Trophoblast cell (in vitro differentiated cells and primary cell): ENCODE results near the gene CACNA2D2.

Source experiments
- DNase-seq, 2 donors: peaks; one replicate each; pipeline ENCODE4 v3.0.0-alpha.2; 2016
- H2AFZ ChIP-seq: 2 replicates; pipeline ENCODE4 v1.6.1; 2013; ENCODE audit warnings: low read length, moderate library complexity, mild to moderate bottlenecking; ENCODE audit not compliant: insufficient read depth, poor library complexity
- H2AK5ac ChIP-seq: 2 replicates; pipeline ENCODE4 v1.6.1; 2013; ENCODE audit warnings: mild to moderate bottlenecking, low read length
- H2BK120ac ChIP-seq: 2 replicates; pipeline ENCODE4 v1.6.1; 2013; ENCODE audit warnings: low read length, mild to moderate bottlenecking, moderate library complexity; ENCODE audit not compliant: insufficient read depth, poor library complexity
- H2BK12ac ChIP-seq: 2 replicates; pipeline ENCODE4 v1.6.1; 2013; ENCODE audit warnings: mild to moderate bottlenecking, low read length, moderate library complexity
- H2BK5ac ChIP-seq: 2 replicates; pipeline ENCODE4 v1.6.1; 2013; ENCODE audit warnings: low read length, low read depth, moderate library complexity, mild to moderate bottlenecking; ENCODE audit not compliant: poor library complexity
- H3K14ac ChIP-seq: 2 replicates; pipeline ENCODE4 v1.6.1; 2013; ENCODE audit warnings: mild to moderate bottlenecking, low read length
- H3K18ac ChIP-seq: 2 replicates; pipeline ENCODE4 v1.6.1; 2013; ENCODE audit warnings: mild to moderate bottlenecking, low read length
- H3K23ac ChIP-seq: 2 replicates; pipeline ENCODE4 v1.6.1; 2013; ENCODE audit warnings: low read length
- H3K27ac ChIP-seq: 2 replicates; pipeline ENCODE4 v1.5.1; 2013; ENCODE audit warnings: low read depth, mild to moderate bottlenecking, inconsistent platforms, low read length, moderate library complexity
- H3K27me3 ChIP-seq: 2 replicates; pipeline ENCODE4 v1.6.1; 2013; ENCODE audit warnings: inconsistent platforms, mild to moderate bottlenecking, low read length, moderate library complexity; ENCODE audit not compliant: insufficient read depth
- H3K36me3 ChIP-seq, 2 experiments: 1 replicate in 1 of 2; 2 replicates in 1 of 2; pipeline ENCODE4 v1.6.1; 2013; ENCODE audit warnings: low read length in 2 of 2, mild to moderate bottlenecking in 2 of 2, moderate library complexity in 1 of 2; ENCODE audit not compliant: insufficient read depth in 2 of 2, control insufficient read depth in 1 of 2
- H3K4ac ChIP-seq: 2 replicates; pipeline ENCODE4 v1.6.1; 2013; ENCODE audit warnings: low read depth, mild to moderate bottlenecking, low read length, moderate library complexity
- H3K4me1 ChIP-seq, 2 experiments: 1 replicate in 1 of 2; 2 replicates in 1 of 2; pipeline ENCODE4 v1.6.1; 2013; ENCODE audit warnings: low read length in 2 of 2, mild to moderate bottlenecking in 2 of 2, moderate library complexity in 1 of 2; ENCODE audit not compliant: insufficient read depth in 2 of 2, control insufficient read depth in 1 of 2
- H3K4me2 ChIP-seq: 2 replicates; pipeline ENCODE4 v1.6.1; 2013; ENCODE audit warnings: inconsistent platforms, mild to moderate bottlenecking, low read length, moderate library complexity
- H3K4me3 ChIP-seq: 2 replicates; pipeline ENCODE4 v1.5.1; 2013; ENCODE audit warnings: mild to moderate bottlenecking, low read depth, low read length, inconsistent platforms
- H3K79me1 ChIP-seq: one replicate; pipeline ENCODE4 v1.6.1; 2013; ENCODE audit warnings: low read length
- H3K79me2 ChIP-seq: 2 replicates; pipeline ENCODE4 v1.6.1; 2013; ENCODE audit warnings: low read length, mild to moderate bottlenecking; ENCODE audit not compliant: control insufficient read depth, insufficient read depth, poor library complexity
- H3K9ac ChIP-seq: 2 replicates; pipeline ENCODE4 v1.6.1; 2013; ENCODE audit warnings: mild to moderate bottlenecking, low read length
- H3K9me3 ChIP-seq: 2 replicates; pipeline ENCODE4 v1.6.1; 2013; ENCODE audit warnings: low read depth, mild to moderate bottlenecking, control low read depth, inconsistent platforms, low read length; ENCODE audit not compliant: insufficient read depth
- H4K12ac ChIP-seq: 2 replicates; pipeline ENCODE4 v1.6.1; 2013; ENCODE audit warnings: low read depth, mild to moderate bottlenecking, low read length, moderate library complexity
- H4K8ac ChIP-seq: 2 replicates; pipeline ENCODE4 v1.6.1; 2013; ENCODE audit warnings: low read depth, mild to moderate bottlenecking, low read length, moderate library complexity
- H4K91ac ChIP-seq: one replicate; pipeline ENCODE4 v1.6.1; 2013; ENCODE audit warnings: low read depth, mild to moderate bottlenecking, low read length, moderate library complexity
- WGBS: extraction: QIAGEN DNeasy Blood & Tissue Kit; methylation state at CpG from one replicate; pipeline ENCODE4 v1.1.7; 2013; ENCODE audit warnings: missing lambda C conversion rate; ENCODE audit not compliant: insufficient read length, insufficient coverage; ENCODE audit errors: extremely low coverage; 5-methylcytosine and 5-hydroxymethylcytosine counted together

CACNA2D2 gene

DNA sequence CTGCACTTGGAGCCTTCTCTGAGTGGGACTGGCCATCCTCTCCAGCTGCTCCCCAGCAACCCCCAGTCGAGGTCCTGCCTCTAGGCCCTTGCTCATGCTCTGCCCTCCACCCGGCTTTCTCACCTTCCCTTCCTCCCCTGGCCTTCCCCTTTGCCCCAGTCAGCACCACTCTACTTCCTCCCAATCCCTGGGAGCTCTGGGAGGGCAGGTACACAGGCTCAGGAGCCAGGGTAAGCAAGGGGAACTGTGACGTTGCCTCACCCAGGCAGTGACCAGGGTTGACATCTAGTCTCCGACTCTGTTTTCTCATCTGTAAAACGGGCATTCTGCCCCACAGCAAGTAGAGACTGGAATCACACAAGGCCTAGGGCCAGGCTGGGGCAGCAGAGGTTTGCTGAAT is 77.5 kb downstream of the CACNA2D2 start:
- Histone ChIP-seq H3K18ac (no peak overlapping the region), H3K9ac (no peak overlapping the region), H3K79me2 (no peaks in the 10 kb centered on the region), H3K4ac (no peak overlapping the region), H2BK12ac (no peak overlapping the region), H3K27ac (no peak overlapping the region), H4K8ac (no peak overlapping the region), H3K14ac (no peak overlapping the region), H2BK5ac (no peak overlapping the region), H3K27me3 (no peaks in the 10 kb centered on the region), H3K79me1 (no peaks in the 10 kb centered on the region), H2AK5ac (no peak overlapping the region), H3K4me3 (no peak overlapping the region), H2AFZ (no peak overlapping the region), H4K91ac (no peak overlapping the region), H3K4me1 (no peaks in the 10 kb centered on the region), H3K36me3 (no peaks in the 10 kb centered on the region), H3K23ac (no peak overlapping the region), H3K9me3 (no peaks in the 10 kb centered on the region), H3K4me2 (no peak overlapping the region), H2BK120ac (no peak overlapping the region), H4K12ac (no peak overlapping the region)
- no peak for DNase-seq
- no CpG with 5 or more reads among the region's 5 CpGs for WGBS

DNA sequence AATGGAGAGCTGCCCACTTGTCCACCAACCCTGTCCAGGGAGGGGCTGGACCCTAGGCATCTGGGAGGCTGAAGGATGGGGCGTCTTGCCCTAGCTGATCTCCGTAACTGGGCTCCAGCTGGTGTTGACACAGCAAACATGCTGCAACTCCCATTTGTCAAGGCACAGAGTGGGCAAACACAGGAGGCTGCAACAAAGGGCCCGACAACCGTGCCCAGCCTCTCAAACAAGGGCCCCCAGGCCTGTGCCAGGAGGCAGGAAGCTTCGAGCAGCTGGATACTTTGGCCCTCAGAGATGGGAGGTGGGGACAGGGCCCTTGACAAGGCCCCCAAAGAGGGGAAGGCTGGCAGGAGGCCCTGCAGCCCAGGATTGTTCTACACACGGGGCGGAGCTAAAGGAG is 79.9 kb downstream of the CACNA2D2 start:
- no peaks in the 10 kb centered on the region for H3K36me3 ChIP-seq
- H3K14ac ChIP-seq, result no peak overlapping the region
- H3K9me3 ChIP-seq, result no peaks in the 10 kb centered on the region
- WGBS, result no CpG with 5 or more reads among the region's 7 CpGs
- H3K27me3 ChIP-seq, result no peaks in the 10 kb centered on the region
- no peak overlapping the region for H2BK12ac ChIP-seq
- H3K4me1 ChIP-seq, result no peaks in the 10 kb centered on the region
- H4K8ac ChIP-seq, result no peak overlapping the region
- no peak for DNase-seq
- no peak overlapping the region for H3K4me2 ChIP-seq
- no peak overlapping the region for H3K4ac ChIP-seq
- H3K4me3 ChIP-seq, result no peak overlapping the region
- no peak overlapping the region for H2AFZ ChIP-seq
- H3K79me1 ChIP-seq, result no peaks in the 10 kb centered on the region
- no peak overlapping the region for H2BK5ac ChIP-seq
- no peaks in the 10 kb centered on the region for H3K79me2 ChIP-seq
- no peak overlapping the region for H4K12ac ChIP-seq
- H3K18ac ChIP-seq, result no peak overlapping the region
- H4K91ac ChIP-seq, result no peak overlapping the region
- H2AK5ac ChIP-seq, result no peak overlapping the region
- no peak overlapping the region for H3K27ac ChIP-seq
- no peak overlapping the region for H2BK120ac ChIP-seq
- H3K23ac ChIP-seq, result no peak overlapping the region
- no peak overlapping the region for H3K9ac ChIP-seq

DNA sequence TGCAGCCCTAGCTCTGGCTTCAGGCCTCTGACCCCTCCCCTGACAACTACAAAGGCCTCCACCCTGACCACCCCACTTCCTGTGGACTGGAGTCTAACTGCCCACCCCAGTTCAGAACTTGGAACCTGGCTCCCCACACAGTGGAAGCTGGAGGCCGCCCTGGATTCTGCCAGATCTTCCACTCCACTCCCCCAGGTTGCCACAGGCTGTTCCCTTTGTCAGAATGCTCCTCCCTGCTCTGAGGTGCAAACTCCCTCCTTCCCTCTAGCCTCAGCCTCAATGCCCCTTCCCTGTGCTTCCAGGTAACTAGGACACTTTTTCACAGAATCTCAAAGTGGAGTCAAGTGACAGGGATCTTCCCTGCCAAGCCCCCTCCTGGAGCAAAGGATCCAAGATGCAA is 81.3 kb downstream of the CACNA2D2 start:
- Histone ChIP-seq H3K36me3 (no peaks in the 10 kb centered on the region), H3K27ac (no peak overlapping the region), H2AK5ac (no peak overlapping the region), H3K4me3 (no peak overlapping the region), H2AFZ (no peak overlapping the region), H3K79me2 (no peaks in the 10 kb centered on the region), H2BK120ac (no peak overlapping the region), H3K27me3 (no peaks in the 10 kb centered on the region), H3K18ac (no peak overlapping the region), H3K23ac (no peak overlapping the region), H3K9ac (no peak overlapping the region), H3K9me3 (no peaks in the 10 kb centered on the region), H3K4me1 (no peaks in the 10 kb centered on the region), H2BK12ac (no peak overlapping the region), H3K4me2 (no peak overlapping the region), H4K8ac (no peak overlapping the region), H3K14ac (no peak overlapping the region), H4K12ac (no peak overlapping the region), H3K4ac (no peak overlapping the region), H4K91ac (no peak overlapping the region), H3K79me1 (no peaks in the 10 kb centered on the region), H2BK5ac (no peak overlapping the region)
- WGBS, result no CpG with 5 or more reads among the region's 1 CpG
- no peak for DNase-seq

DNA sequence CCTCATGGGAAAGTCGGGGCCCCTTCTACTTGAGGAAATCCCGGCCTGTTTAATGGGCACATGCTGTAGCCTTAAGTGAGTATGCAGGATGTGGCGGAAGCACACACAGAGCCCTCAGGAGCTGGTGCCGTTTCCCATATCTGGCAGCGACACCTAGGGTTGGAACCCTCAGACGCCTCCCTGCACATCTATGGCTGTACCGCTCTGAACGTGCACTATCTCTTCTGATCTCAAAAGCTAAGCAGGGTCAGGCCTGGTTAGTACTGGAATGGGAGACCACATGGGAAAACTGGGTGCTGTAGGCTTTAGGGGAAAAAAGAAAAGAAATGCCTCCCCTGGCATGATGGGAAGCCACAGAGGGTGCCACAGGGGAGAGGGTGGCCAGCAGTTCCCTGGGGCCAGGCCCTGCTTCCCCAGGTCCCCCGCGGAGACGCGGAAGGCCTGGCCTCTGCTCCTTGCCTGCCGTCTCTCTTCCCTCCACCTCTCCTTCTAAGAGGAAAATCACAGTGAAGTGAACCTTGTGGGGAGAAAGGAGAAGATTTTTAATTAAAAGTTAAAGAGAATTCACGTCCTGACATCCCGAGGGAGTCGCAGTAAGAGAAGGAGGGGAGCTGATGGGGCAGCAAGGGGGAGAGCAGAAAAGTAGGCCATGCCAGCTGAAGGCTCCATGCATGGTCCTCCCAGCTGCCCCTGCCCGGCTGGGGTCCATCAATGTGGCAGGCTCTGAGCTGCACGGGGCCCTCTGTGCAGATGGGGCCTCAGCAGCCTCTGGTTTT is 83.7 kb downstream of the CACNA2D2 start:
- no CpG with 5 or more reads among the region's 18 CpGs for WGBS

More for the DNA sequence above, 83.7 kb downstream of the CACNA2D2 start:
- H3K27me3 ChIP-seq, result no peaks in the 10 kb centered on the region
- no peak overlapping the region for H3K4me2 ChIP-seq
- H2BK120ac ChIP-seq, result no peak overlapping the region
- no peak overlapping the region for H2BK5ac ChIP-seq
- no peak for DNase-seq
- no peak overlapping the region for H2BK12ac ChIP-seq
- no peak overlapping the region for H4K8ac ChIP-seq
- H3K18ac ChIP-seq, result no peak overlapping the region
- no peak overlapping the region for H3K27ac ChIP-seq
- H3K23ac ChIP-seq, result no peak overlapping the region
- H3K4me3 ChIP-seq, result no peak overlapping the region
- no peak overlapping the region for H3K4ac ChIP-seq
- H3K9ac ChIP-seq, result no peak overlapping the region
- no peaks in the 10 kb centered on the region for H3K79me1 ChIP-seq
- H2AK5ac ChIP-seq, result no peak overlapping the region
- H3K36me3 ChIP-seq, result no peaks in the 10 kb centered on the region
- no peak overlapping the region for H4K12ac ChIP-seq
- H3K9me3 ChIP-seq, result peaks cover 2% of the 10 kb centered on the region
- H3K14ac ChIP-seq, result no peak overlapping the region
- no peak overlapping the region for H2AFZ ChIP-seq
- H3K4me1 ChIP-seq, result no peaks in the 10 kb centered on the region
- H3K79me2 ChIP-seq, result no peaks in the 10 kb centered on the region
- no peak overlapping the region for H4K91ac ChIP-seq
